Measurements from ENCODE around the gene ABI3BP.

- TF ChIP-seq CTCF (IDR thresholded peaks at IDR 0.05; ENCODE audit: low read length) (no peak), EZH2 (IDR thresholded peaks at IDR 0.05; ENCODE audit: borderline replicate concordance, low read length) (no peak)
Observed at GRCh38 chr3:100993309-100993708, at the start of gene ABI3BP.

All from OCI-LY1 (cell line).